ENCODE results near the gene STAM2.
"Not testable (repeated sequence)": the region's sequence is repeated elsewhere in the genome, so short reads cannot be mapped to it uniquely, and the experiment has no call there.

STAM2 gene

GRCh38 chr2:152122161-152122560, 53.4 kb downstream of the STAM2 start:
- no peak for DNase-seq (ENCODE audit: low read depth)

GRCh38 chr2:152120430-152120829, 55.1 kb downstream of the STAM2 start:
- DNase-seq (ENCODE audit: low read depth), result no peak

More at GRCh38 chr2:152122161-152122560, 53.4 kb downstream of the STAM2 start:
- no peak overlapping the region for H3K4me3 ChIP-seq (ENCODE audit: low read depth, low read length)

GRCh38 chr2:152115952-152116351, 59.6 kb downstream of the STAM2 start:
- DNase-seq (ENCODE audit: low read depth), result no peak
- no peak overlapping the region for H3K4me3 ChIP-seq (ENCODE audit: low read depth, low read length)

More at GRCh38 chr2:152120430-152120829, 55.1 kb downstream of the STAM2 start:
- no peak overlapping the region for H3K4me3 ChIP-seq (ENCODE audit: low read depth, low read length)

GRCh38 chr2:152114366-152114765, 61.2 kb downstream of the STAM2 start:
- no peak overlapping the region for H3K4me3 ChIP-seq (ENCODE audit: low read depth, low read length)
- no peak for DNase-seq (ENCODE audit: low read depth)

GRCh38 chr2:152107140-152107539, 68.4 kb downstream of the STAM2 start:
- H3K4me3 ChIP-seq (ENCODE audit: low read depth, low read length); DNase-seq (ENCODE audit: low read depth): not testable (repeated sequence)

- DNase-seq (ENCODE audit: low read depth), result no peak
- H3K4me3 ChIP-seq (ENCODE audit: low read depth, low read length), result no peak overlapping the region
Observed at GRCh38 chr2:152106464-152106863, 69.1 kb downstream of the STAM2 start.

GRCh38 chr2:152103271-152103670, 72.3 kb downstream of the STAM2 start:
- no peak overlapping the region for H3K4me3 ChIP-seq (ENCODE audit: low read depth, low read length)
- no peak for DNase-seq (ENCODE audit: low read depth)

- H3K4me3 ChIP-seq (ENCODE audit: low read depth, low read length), result no peak overlapping the region
- no peak for DNase-seq (ENCODE audit: low read depth)
Observed at GRCh38 chr2:152100961-152101360, 74.6 kb downstream of the STAM2 start.

- H3K4me3 ChIP-seq (ENCODE audit: low read depth, low read length), result peak overlapping the region; percentile 52
- no peak for DNase-seq (ENCODE audit: low read depth)
Observed at GRCh38 chr2:152099367-152100050, 76.1 kb downstream of the STAM2 start.

GRCh38 chr2:152098496-152099366, 76.8 kb downstream of the STAM2 start, which contains the start of gene CACNB4:
Gene CACNB4, minus strand, starts transcription at chr2:152099044.
- H3K4me3 ChIP-seq (ENCODE audit: low read depth, low read length), result peak within 1 kb of the TSS; percentile 52
- no peak for DNase-seq (ENCODE audit: low read depth)

GRCh38 chr2:152097801-152098495, 77.6 kb downstream of the STAM2 start:
- peak overlapping the region; percentile 52 for H3K4me3 ChIP-seq (ENCODE audit: low read depth, low read length)
- no peak for DNase-seq (ENCODE audit: low read depth)

GRCh38 chr2:152097290-152097800, 78.2 kb downstream of the STAM2 start:
- peak; percentile 5 for DNase-seq (ENCODE audit: low read depth)
- peak overlapping the region; percentile 52 for H3K4me3 ChIP-seq (ENCODE audit: low read depth, low read length)

- no peak for DNase-seq (ENCODE audit: low read depth)
- H3K4me3 ChIP-seq (ENCODE audit: low read depth, low read length), result no peak overlapping the region
Observed at GRCh38 chr2:152095146-152095545, 80.4 kb downstream of the STAM2 start.

- H3K4me3 ChIP-seq (ENCODE audit: low read depth, low read length), result no peak overlapping the region
- no peak for DNase-seq (ENCODE audit: low read depth)
Observed at GRCh38 chr2:152094014-152094413, 81.5 kb downstream of the STAM2 start.

GRCh38 chr2:152093464-152093863, 82.1 kb downstream of the STAM2 start:
- no peak overlapping the region for H3K4me3 ChIP-seq (ENCODE audit: low read depth, low read length)
- DNase-seq (ENCODE audit: low read depth), result no peak

- no peak overlapping the region for H3K4me3 ChIP-seq (ENCODE audit: low read depth, low read length)
- DNase-seq (ENCODE audit: low read depth), result no peak
Observed at GRCh38 chr2:152092095-152092494, 83.5 kb downstream of the STAM2 start.

GRCh38 chr2:152090726-152091125, 84.8 kb downstream of the STAM2 start:
- not testable (repeated sequence) for DNase-seq (ENCODE audit: low read depth); H3K4me3 ChIP-seq (ENCODE audit: low read depth, low read length)

GRCh38 chr2:152089238-152089637, 86.3 kb downstream of the STAM2 start:
- no peak for DNase-seq (ENCODE audit: low read depth)
- H3K4me3 ChIP-seq (ENCODE audit: low read depth, low read length), result no peak overlapping the region

GRCh38 chr2:152088006-152088405, 87.6 kb downstream of the STAM2 start:
- no peak overlapping the region for H3K4me3 ChIP-seq (ENCODE audit: low read depth, low read length)
- no peak for DNase-seq (ENCODE audit: low read depth)

- no peak overlapping the region for H3K4me3 ChIP-seq (ENCODE audit: low read depth, low read length)
- no peak for DNase-seq (ENCODE audit: low read depth)
Observed at GRCh38 chr2:152086231-152086630, 89.3 kb downstream of the STAM2 start.
